Vagina (tissue), 2 donors: ENCODE data around the gene FIGNL1.

Experiments
- POLR2A ChIP-seq, 2 donors: fragments of 450-650 bp; IDR thresholded peaks; one replicate each; pipeline ENCODE4 v1.6.1; 2017; ENCODE audit warnings: antibody characterized with exemption in 2 of 2, mild to moderate bottlenecking in 2 of 2, moderate library complexity in 2 of 2
- POLR2AphosphoS5 ChIP-seq, 2 donors: sonication (generic); formaldehyde crosslinking; IDR thresholded peaks; one replicate each; pipeline ENCODE4 v1.9.0; 2017; ENCODE audit warnings: antibody characterized with exemption in 2 of 2, mild to moderate bottlenecking in 2 of 2, low read depth in 1 of 2; ENCODE audit not compliant: insufficient read depth in 1 of 2
- TF ChIP-seq, protein P1 (sequence below), 3 experiments: fragments of 450-650 bp in 2 of 3; fragments of 200-600 bp in 1 of 3; sonication (generic) in 1 of 3; IDR thresholded peaks; one replicate each; pipeline ENCODE4 v1.5.1; 2017 to 2019; ENCODE audit warnings: antibody characterized with exemption in 3 of 3, mild to moderate bottlenecking in 2 of 3, moderate library complexity in 2 of 3

DNA sequence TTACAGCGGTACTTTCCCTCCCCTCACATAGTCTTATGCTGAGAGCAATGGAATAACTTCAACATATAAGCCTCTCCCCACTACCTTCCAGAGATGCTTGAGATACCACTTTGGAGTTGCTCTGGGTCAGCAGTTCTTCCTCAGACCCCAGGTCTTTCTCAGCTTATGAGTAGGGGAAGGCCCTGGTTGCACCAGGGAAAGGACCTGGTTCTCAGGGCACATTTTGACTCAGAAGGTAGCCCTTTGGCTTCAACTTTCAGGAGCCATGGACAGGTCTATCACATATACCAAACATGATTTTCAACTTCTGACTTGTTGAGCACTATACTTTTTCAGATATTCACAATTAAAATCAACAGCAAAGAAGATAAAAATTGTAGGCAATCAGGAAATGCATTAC, 11.5 kb upstream of the FIGNL1 start:
- TF ChIP-seq, protein P1, sequence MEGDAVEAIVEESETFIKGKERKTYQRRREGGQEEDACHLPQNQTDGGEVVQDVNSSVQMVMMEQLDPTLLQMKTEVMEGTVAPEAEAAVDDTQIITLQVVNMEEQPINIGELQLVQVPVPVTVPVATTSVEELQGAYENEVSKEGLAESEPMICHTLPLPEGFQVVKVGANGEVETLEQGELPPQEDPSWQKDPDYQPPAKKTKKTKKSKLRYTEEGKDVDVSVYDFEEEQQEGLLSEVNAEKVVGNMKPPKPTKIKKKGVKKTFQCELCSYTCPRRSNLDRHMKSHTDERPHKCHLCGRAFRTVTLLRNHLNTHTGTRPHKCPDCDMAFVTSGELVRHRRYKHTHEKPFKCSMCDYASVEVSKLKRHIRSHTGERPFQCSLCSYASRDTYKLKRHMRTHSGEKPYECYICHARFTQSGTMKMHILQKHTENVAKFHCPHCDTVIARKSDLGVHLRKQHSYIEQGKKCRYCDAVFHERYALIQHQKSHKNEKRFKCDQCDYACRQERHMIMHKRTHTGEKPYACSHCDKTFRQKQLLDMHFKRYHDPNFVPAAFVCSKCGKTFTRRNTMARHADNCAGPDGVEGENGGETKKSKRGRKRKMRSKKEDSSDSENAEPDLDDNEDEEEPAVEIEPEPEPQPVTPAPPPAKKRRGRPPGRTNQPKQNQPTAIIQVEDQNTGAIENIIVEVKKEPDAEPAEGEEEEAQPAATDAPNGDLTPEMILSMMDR (IDR thresholded peaks at IDR 0.05) = no peak
- TF ChIP-seq POLR2A (IDR thresholded peaks at IDR 0.05) = no peak
- no peak for TF ChIP-seq POLR2AphosphoS5 (IDR thresholded peaks at IDR 0.05; ENCODE audit: insufficient read depth in 1 of 2, low read depth in 1 of 2)
